Gastrocnemius medialis (tissue), 4 donors: ENCODE data around the gene CD46.

Experiments
- CTCF ChIP-seq, 5 experiments: fragments of 450-650 bp in 3 of 5; fragments of 200-600 bp in 2 of 5; sonication (generic) in 2 of 5; IDR thresholded peaks in 4 of 5; conservative IDR thresholded peaks in 1 of 5; 1 replicate in 4 of 5; 2 replicates in 1 of 5; pipeline ENCODE4 v1.5.1; 2016 to 2019; ENCODE audit warnings: antibody characterized with exemption in 5 of 5, mild to moderate bottlenecking in 3 of 5, moderate library complexity in 3 of 5
- POLR2A ChIP-seq, 2 donors: fragments of 450-650 bp; IDR thresholded peaks; one replicate each; pipeline ENCODE4 v1.6.1; 2017; ENCODE audit warnings: antibody characterized with exemption in 2 of 2, mild to moderate bottlenecking in 2 of 2, moderate library complexity in 2 of 2

- TF ChIP-seq CTCF (IDR thresholded peaks at IDR 0.05 in 4 of 5, conservative IDR thresholded peaks at IDR 0.05 in 1 of 5) (no peak), POLR2A (IDR thresholded peaks at IDR 0.05) (peak; percentile 85 to 87)
Measured at GRCh38 chr1:207817778-207818751, 66.2 kb downstream of the CD46 start.
